Activated CD4-positive, alpha-beta T cell treated with anti-CD3 and anti-CD28 coated beads, Interleukin-2, amount 10 ng/mL, durations not matched to agents 24 days and 14 days (primary cell): ENCODE results near the gene LUM. TPM values are rescaled to one million over a fixed set of nuclear protein-coding genes. Genes with fewer than 3 reads are reported as not detected.

Experiments
- DNase-seq: peaks from one replicate; pipeline ENCODE4 v3.0.0; 2022
- H3K27ac Mint-ChIP-seq: one replicate; pipeline ENCODE4 v1.8.0; 2022; ENCODE audit warnings: mild to moderate bottlenecking, mixed read lengths
- H3K27me3 Mint-ChIP-seq: one replicate; pipeline ENCODE4 v1.8.0; 2022; ENCODE audit warnings: mixed read lengths
- H3K36me3 Mint-ChIP-seq: one replicate; pipeline ENCODE4 v1.8.0; 2022; ENCODE audit warnings: low read depth, mild to moderate bottlenecking, mixed read lengths
- H3K4me1 Mint-ChIP-seq: one replicate; pipeline ENCODE4 v1.8.0; 2021; ENCODE audit warnings: mixed read lengths
- H3K4me3 Mint-ChIP-seq: one replicate; pipeline ENCODE4 v1.8.0; 2022; ENCODE audit warnings: mild to moderate bottlenecking, moderate library complexity, mixed read lengths
- H3K9me3 Mint-ChIP-seq: one replicate; pipeline ENCODE4 v1.8.0; 2021; ENCODE audit warnings: mixed read lengths
- intact Hi-C: fragments of 100-400 bp; cut with micrococcal nuclease; formaldehyde crosslinking; loops from one replicate; pipeline ENCODE4 v1.15.1; 2023
- total RNA-seq: library from RNA; stranded (reverse); gene quantifications from 2 replicates; pipeline ENCODE4 v1.2.3, GENCODE V29; 2022

LUM gene
- total RNA-seq: not detected in 2 replicates

GRCh38 chr12:91111366-91112325, at the start of gene LUM:
Gene LUM, minus strand, starts transcription at chr12:91111494. Its CDS starts 2,515 bp downstream, at chr12:91108979.
- Mint-ChIP-seq H3K27ac (no peak within 1 kb of the TSS), H3K9me3 (no peaks in the 10 kb centered on the region), H3K36me3 (no peaks in the 10 kb centered on the region), H3K27me3 (no peaks in the 10 kb centered on the region), H3K4me3 (no peak within 1 kb of the TSS), H3K4me1 (no peaks in the 10 kb centered on the region)
- DNase-seq: no peak
- intact Hi-C loops: no loop called here

GRCh38 chr12:91161009-91161408, 49.7 kb upstream of the LUM start:
- H3K4me3 Mint-ChIP-seq: no peak overlapping the region
- no peaks in the 10 kb centered on the region for H3K9me3 Mint-ChIP-seq
- no peaks in the 10 kb centered on the region for H3K27me3 Mint-ChIP-seq
- H3K4me1 Mint-ChIP-seq: no peaks in the 10 kb centered on the region
- no peak for DNase-seq
- intact Hi-C loops: no loop called here
- no peak overlapping the region for H3K27ac Mint-ChIP-seq
- no peaks in the 10 kb centered on the region for H3K36me3 Mint-ChIP-seq

- H3K27ac Mint-ChIP-seq: no peak overlapping the region
- H3K4me3 Mint-ChIP-seq: no peak overlapping the region
- no peaks in the 10 kb centered on the region for H3K9me3 Mint-ChIP-seq
- no peaks in the 10 kb centered on the region for H3K4me1 Mint-ChIP-seq
- intact Hi-C loops: no loop called here
- H3K36me3 Mint-ChIP-seq: no peaks in the 10 kb centered on the region
- DNase-seq: no peak
- H3K27me3 Mint-ChIP-seq: no peaks in the 10 kb centered on the region
Measured at GRCh38 chr12:91155990-91156389, 44.7 kb upstream of the LUM start.

- DNase-seq: no peak
- H3K9me3 Mint-ChIP-seq: no peaks in the 10 kb centered on the region
- no peaks in the 10 kb centered on the region for H3K27me3 Mint-ChIP-seq
- intact Hi-C loops: no loop called here
- no peaks in the 10 kb centered on the region for H3K36me3 Mint-ChIP-seq
- no peaks in the 10 kb centered on the region for H3K4me1 Mint-ChIP-seq
- H3K27ac Mint-ChIP-seq: no peak overlapping the region
- no peak overlapping the region for H3K4me3 Mint-ChIP-seq
Measured at GRCh38 chr12:91154131-91154530, 42.8 kb upstream of the LUM start.

GRCh38 chr12:91144053-91144452, 32.8 kb upstream of the LUM start:
- Mint-ChIP-seq H3K27me3 (no peaks in the 10 kb centered on the region), H3K4me3 (no peak overlapping the region), H3K4me1 (no peaks in the 10 kb centered on the region), H3K9me3 (no peaks in the 10 kb centered on the region), H3K27ac (no peak overlapping the region), H3K36me3 (no peaks in the 10 kb centered on the region)
- intact Hi-C loops: no loop called here
- no peak for DNase-seq

GRCh38 chr12:91143206-91143605, 31.9 kb upstream of the LUM start:
- no peaks in the 10 kb centered on the region for H3K27me3 Mint-ChIP-seq
- H3K36me3 Mint-ChIP-seq: no peaks in the 10 kb centered on the region
- H3K9me3 Mint-ChIP-seq: no peaks in the 10 kb centered on the region
- no peak overlapping the region for H3K4me3 Mint-ChIP-seq
- intact Hi-C loops: no loop called here
- DNase-seq: no peak
- no peaks in the 10 kb centered on the region for H3K4me1 Mint-ChIP-seq
- H3K27ac Mint-ChIP-seq: no peak overlapping the region

GRCh38 chr12:91142221-91142631, 30.9 kb upstream of the LUM start:
- no peak for DNase-seq
- H3K4me3 Mint-ChIP-seq: no peak overlapping the region
- no peaks in the 10 kb centered on the region for H3K4me1 Mint-ChIP-seq
- H3K36me3 Mint-ChIP-seq: no peaks in the 10 kb centered on the region
- intact Hi-C loops: no loop called here
- H3K27me3 Mint-ChIP-seq: no peaks in the 10 kb centered on the region
- H3K9me3 Mint-ChIP-seq: no peaks in the 10 kb centered on the region
- H3K27ac Mint-ChIP-seq: no peak overlapping the region

- H3K27me3 Mint-ChIP-seq: no peaks in the 10 kb centered on the region
- intact Hi-C loops: no loop called here
- H3K36me3 Mint-ChIP-seq: no peaks in the 10 kb centered on the region
- H3K4me1 Mint-ChIP-seq: no peaks in the 10 kb centered on the region
- no peak overlapping the region for H3K27ac Mint-ChIP-seq
- H3K9me3 Mint-ChIP-seq: no peaks in the 10 kb centered on the region
- H3K4me3 Mint-ChIP-seq: no peak overlapping the region
- DNase-seq: no peak
Measured at GRCh38 chr12:91140026-91140931, 29.0 kb upstream of the LUM start.

- H3K36me3 Mint-ChIP-seq: no peaks in the 10 kb centered on the region
- H3K4me3 Mint-ChIP-seq: no peak overlapping the region
- no peak overlapping the region for H3K27ac Mint-ChIP-seq
- no peaks in the 10 kb centered on the region for H3K27me3 Mint-ChIP-seq
- intact Hi-C loops: no loop called here
- H3K9me3 Mint-ChIP-seq: no peaks in the 10 kb centered on the region
- no peaks in the 10 kb centered on the region for H3K4me1 Mint-ChIP-seq
- no peak for DNase-seq
Measured at GRCh38 chr12:91139286-91139685, 28.0 kb upstream of the LUM start.

GRCh38 chr12:91138337-91138920, 27.1 kb upstream of the LUM start:
- Mint-ChIP-seq H3K27ac (no peak overlapping the region), H3K4me1 (no peaks in the 10 kb centered on the region), H3K36me3 (no peaks in the 10 kb centered on the region), H3K4me3 (no peak overlapping the region), H3K9me3 (no peaks in the 10 kb centered on the region), H3K27me3 (no peaks in the 10 kb centered on the region)
- DNase-seq: no peak
- intact Hi-C loops: no loop called here

GRCh38 chr12:91133871-91134270, 22.6 kb upstream of the LUM start:
- Mint-ChIP-seq H3K4me1 (no peaks in the 10 kb centered on the region), H3K9me3 (no peaks in the 10 kb centered on the region), H3K27ac (no peak overlapping the region), H3K36me3 (no peaks in the 10 kb centered on the region), H3K4me3 (no peak overlapping the region), H3K27me3 (no peaks in the 10 kb centered on the region)
- no peak for DNase-seq
- intact Hi-C loops: no loop called here

GRCh38 chr12:91129662-91130362, 18.5 kb upstream of the LUM start:
- no peak for DNase-seq
- Mint-ChIP-seq H3K9me3 (no peaks in the 10 kb centered on the region), H3K4me1 (no peaks in the 10 kb centered on the region), H3K36me3 (no peaks in the 10 kb centered on the region), H3K4me3 (no peak overlapping the region), H3K27me3 (no peaks in the 10 kb centered on the region), H3K27ac (no peak overlapping the region)
- intact Hi-C loops: no loop called here

- no peaks in the 10 kb centered on the region for H3K27me3 Mint-ChIP-seq
- no peaks in the 10 kb centered on the region for H3K4me1 Mint-ChIP-seq
- H3K36me3 Mint-ChIP-seq: no peaks in the 10 kb centered on the region
- H3K4me3 Mint-ChIP-seq: no peak overlapping the region
- intact Hi-C loops: no loop called here
- no peaks in the 10 kb centered on the region for H3K9me3 Mint-ChIP-seq
- no peak for DNase-seq
- no peak overlapping the region for H3K27ac Mint-ChIP-seq
Measured at GRCh38 chr12:91127751-91128150, 16.5 kb upstream of the LUM start.
